Muscle layer of colon (tissue), 2 donors: Measurements from ENCODE around the gene HS3ST4.

Experiments
- H3K27ac ChIP-seq: one replicate; pipeline ENCODE4 v1.7.0; 2013; ENCODE audit warnings: low read depth, mild to moderate bottlenecking, low read length, moderate library complexity
- H3K27me3 ChIP-seq, 2 donors: one replicate each; pipeline ENCODE4 v1.7.0; 2013; ENCODE audit warnings: low read length in 2 of 2, mild to moderate bottlenecking in 2 of 2; ENCODE audit not compliant: insufficient read depth in 2 of 2, control insufficient read depth in 1 of 2
- H3K36me3 ChIP-seq: one replicate; pipeline ENCODE4 v1.7.0; 2013; ENCODE audit warnings: mild to moderate bottlenecking, low read length; ENCODE audit not compliant: insufficient read depth
- H3K4me1 ChIP-seq: one replicate; pipeline ENCODE4 v1.7.0; 2013; ENCODE audit warnings: mild to moderate bottlenecking, low read length; ENCODE audit not compliant: insufficient read depth
- H3K4me3 ChIP-seq, 2 donors: one replicate each; pipeline ENCODE4 v1.7.0; 2013; ENCODE audit warnings: low read length in 2 of 2, low read depth in 1 of 2, mild to moderate bottlenecking in 1 of 2, moderate library complexity in 1 of 2
- H3K9ac ChIP-seq: one replicate; pipeline ENCODE4 v1.7.0; 2013; ENCODE audit warnings: low read length
- H3K9me3 ChIP-seq: one replicate; pipeline ENCODE4 v1.7.0; 2013; ENCODE audit warnings: mild to moderate bottlenecking, low read length
- donor health status: abdominal sarcoma.
- donor health status: Adenocarcinoma of cecum.

Gene HS3ST4

GRCh38 chr16:25700547-25700946 is 8.8 kb downstream of the HS3ST4 start:
- Histone ChIP-seq H3K9me3 (no peaks in the 10 kb centered on the region), H3K36me3 (no peaks in the 10 kb centered on the region), H3K9ac (no peak overlapping the region), H3K27me3 (peaks cover 0 to 4% of the 10 kb centered on the region in 2 donors), H3K27ac (no peak overlapping the region), H3K4me1 (no peaks in the 10 kb centered on the region), H3K4me3 (no peak overlapping the region)

- no peaks in the 10 kb centered on the region for H3K4me1 ChIP-seq
- no peaks in the 10 kb centered on the region for H3K36me3 ChIP-seq
- no peaks in the 10 kb centered on the region for H3K27me3 ChIP-seq
- H3K9me3 ChIP-seq, result no peaks in the 10 kb centered on the region
- H3K27ac ChIP-seq, result no peak overlapping the region
- H3K4me3 ChIP-seq, result no peak overlapping the region
- no peak overlapping the region for H3K9ac ChIP-seq
Measured at GRCh38 chr16:25707553-25707952, 15.8 kb downstream of the HS3ST4 start.

- H3K36me3 ChIP-seq, result no peaks in the 10 kb centered on the region
- H3K9me3 ChIP-seq, result no peaks in the 10 kb centered on the region
- no peaks in the 10 kb centered on the region for H3K27me3 ChIP-seq
- H3K4me3 ChIP-seq, result no peak overlapping the region
- no peak overlapping the region for H3K9ac ChIP-seq
- no peak overlapping the region for H3K27ac ChIP-seq
- no peaks in the 10 kb centered on the region for H3K4me1 ChIP-seq
Measured at GRCh38 chr16:25707982-25708583, 16.3 kb downstream of the HS3ST4 start.

- H3K27me3 ChIP-seq, result no peaks in the 10 kb centered on the region
- no peaks in the 10 kb centered on the region for H3K4me1 ChIP-seq
- no peak overlapping the region for H3K9ac ChIP-seq
- H3K27ac ChIP-seq, result no peak overlapping the region
- no peak overlapping the region for H3K4me3 ChIP-seq
- no peaks in the 10 kb centered on the region for H3K9me3 ChIP-seq
- no peaks in the 10 kb centered on the region for H3K36me3 ChIP-seq
Measured at GRCh38 chr16:25709213-25709612, 17.5 kb downstream of the HS3ST4 start.

- Histone ChIP-seq H3K27me3 (no peaks in the 10 kb centered on the region), H3K36me3 (no peaks in the 10 kb centered on the region), H3K4me1 (no peaks in the 10 kb centered on the region), H3K27ac (no peak overlapping the region), H3K4me3 (no peak overlapping the region), H3K9ac (no peak overlapping the region), H3K9me3 (no peaks in the 10 kb centered on the region)
Measured at GRCh38 chr16:25713785-25714570, 22.2 kb downstream of the HS3ST4 start.

GRCh38 chr16:25716186-25716585 is 24.4 kb downstream of the HS3ST4 start:
- H3K27me3 ChIP-seq, result no peaks in the 10 kb centered on the region
- no peaks in the 10 kb centered on the region for H3K36me3 ChIP-seq
- no peaks in the 10 kb centered on the region for H3K9me3 ChIP-seq
- no peak overlapping the region for H3K27ac ChIP-seq
- H3K4me1 ChIP-seq, result no peaks in the 10 kb centered on the region
- no peak overlapping the region for H3K4me3 ChIP-seq
- no peak overlapping the region for H3K9ac ChIP-seq

- no peak overlapping the region for H3K9ac ChIP-seq
- no peaks in the 10 kb centered on the region for H3K36me3 ChIP-seq
- H3K27me3 ChIP-seq, result no peaks in the 10 kb centered on the region
- H3K9me3 ChIP-seq, result no peaks in the 10 kb centered on the region
- H3K4me1 ChIP-seq, result no peaks in the 10 kb centered on the region
- no peak overlapping the region for H3K27ac ChIP-seq
- no peak overlapping the region for H3K4me3 ChIP-seq
Measured at GRCh38 chr16:25721439-25721838, 29.7 kb downstream of the HS3ST4 start.

- no peak overlapping the region for H3K27ac ChIP-seq
- H3K9me3 ChIP-seq, result no peaks in the 10 kb centered on the region
- no peaks in the 10 kb centered on the region for H3K36me3 ChIP-seq
- H3K4me3 ChIP-seq, result no peak overlapping the region
- no peaks in the 10 kb centered on the region for H3K27me3 ChIP-seq
- no peak overlapping the region for H3K9ac ChIP-seq
- no peaks in the 10 kb centered on the region for H3K4me1 ChIP-seq
Measured at GRCh38 chr16:25726430-25727098, 34.8 kb downstream of the HS3ST4 start.

GRCh38 chr16:25729188-25729915 is 37.6 kb downstream of the HS3ST4 start:
- Histone ChIP-seq H3K4me1 (no peaks in the 10 kb centered on the region), H3K9ac (no peak overlapping the region), H3K4me3 (no peak overlapping the region), H3K27ac (no peak overlapping the region), H3K27me3 (no peaks in the 10 kb centered on the region), H3K36me3 (no peaks in the 10 kb centered on the region), H3K9me3 (no peaks in the 10 kb centered on the region)

GRCh38 chr16:25730396-25730795 is 38.6 kb downstream of the HS3ST4 start:
- Histone ChIP-seq H3K9me3 (no peaks in the 10 kb centered on the region), H3K4me3 (no peak overlapping the region), H3K36me3 (no peaks in the 10 kb centered on the region), H3K4me1 (no peaks in the 10 kb centered on the region), H3K27me3 (no peaks in the 10 kb centered on the region), H3K27ac (no peak overlapping the region), H3K9ac (no peak overlapping the region)
